ENCODE data around the gene FXYD1.
A peak's percentile ranks its signal among the peaks of the same experiment; 100 is the strongest.
"Not testable (repeated sequence)": the region's sequence is repeated elsewhere in the genome, so short reads cannot be mapped to it uniquely, and the experiment has no call there.

The FXYD1 gene

GRCh38 chr19:35138305-35138892 is at the start of gene FXYD1:
Gene FXYD1 (plus strand): TSS chr19:35138824. CDS start chr19:35140080, 1,256 bp downstream.
- no peak for DNase-seq (ENCODE audit: low read depth)
- peak within 1 kb of the TSS; percentile 22 for H3K4me3 ChIP-seq (ENCODE audit: low read depth, low read length)

DNA sequence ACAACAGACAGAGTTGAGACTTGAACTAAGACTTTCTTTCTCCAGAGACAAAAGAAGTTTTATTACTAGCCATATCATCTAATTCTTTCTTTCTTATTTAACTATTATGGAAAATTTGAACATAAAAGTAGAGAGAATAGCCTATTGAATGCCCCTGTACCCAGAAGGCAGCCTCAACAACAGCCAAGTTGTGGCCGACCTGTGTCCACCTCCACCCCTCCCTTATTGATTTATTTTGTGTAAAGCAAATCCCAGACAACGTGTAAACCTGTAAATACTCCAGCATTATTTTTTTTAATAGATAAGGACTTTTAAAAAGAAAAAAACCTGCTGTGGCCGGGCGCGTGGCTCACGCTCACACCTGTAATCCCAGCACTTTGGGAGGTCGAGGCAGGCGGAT is 49.1 kb upstream of the FXYD1 start:
- DNase-seq (ENCODE audit: low read depth) = no peak
- no peak overlapping the region for H3K4me3 ChIP-seq (ENCODE audit: low read depth, low read length)

GRCh38 chr19:35090160-35090505 is 48.5 kb upstream of the FXYD1 start:
- H3K4me3 ChIP-seq (ENCODE audit: low read depth, low read length) = no peak overlapping the region
- DNase-seq (ENCODE audit: low read depth) = no peak

DNA sequence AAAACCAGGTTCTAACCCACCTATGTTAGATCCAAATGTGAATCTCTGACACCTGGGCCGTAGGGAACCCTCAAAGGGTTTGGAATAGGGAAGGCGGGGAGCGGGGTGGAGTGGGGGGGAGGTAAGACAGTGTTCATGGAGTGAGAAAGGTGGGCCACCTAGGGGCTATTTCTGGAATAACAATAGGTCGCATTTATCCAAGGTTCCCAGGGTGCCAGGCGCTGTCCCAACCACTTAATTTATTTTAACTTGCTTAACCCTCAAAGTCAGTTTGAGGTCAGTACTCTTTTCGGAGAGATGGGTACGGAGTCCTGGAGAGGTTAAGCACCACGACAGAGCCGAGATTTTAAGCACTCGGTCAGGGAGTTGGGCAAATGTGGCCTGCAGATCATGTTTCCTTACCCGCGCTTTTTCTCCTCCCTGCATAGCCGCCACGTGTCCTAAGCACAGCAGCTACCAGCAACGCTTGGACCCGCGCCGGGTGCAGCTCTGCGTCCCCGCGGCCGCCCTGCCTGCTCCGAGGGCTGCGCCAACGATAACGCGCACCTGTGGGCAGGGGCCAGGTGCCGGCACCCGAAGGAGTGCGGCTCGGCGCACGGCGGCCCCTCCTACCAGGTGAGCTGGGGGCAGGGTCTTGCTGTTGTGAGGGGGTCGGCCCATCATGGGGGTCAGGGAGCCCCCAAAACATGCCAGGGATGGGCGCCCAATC is 48.0 kb upstream of the FXYD1 start:
- peak overlapping the region; percentile 22 for H3K4me3 ChIP-seq (ENCODE audit: low read depth, low read length)
- no peak for DNase-seq (ENCODE audit: low read depth)

DNA sequence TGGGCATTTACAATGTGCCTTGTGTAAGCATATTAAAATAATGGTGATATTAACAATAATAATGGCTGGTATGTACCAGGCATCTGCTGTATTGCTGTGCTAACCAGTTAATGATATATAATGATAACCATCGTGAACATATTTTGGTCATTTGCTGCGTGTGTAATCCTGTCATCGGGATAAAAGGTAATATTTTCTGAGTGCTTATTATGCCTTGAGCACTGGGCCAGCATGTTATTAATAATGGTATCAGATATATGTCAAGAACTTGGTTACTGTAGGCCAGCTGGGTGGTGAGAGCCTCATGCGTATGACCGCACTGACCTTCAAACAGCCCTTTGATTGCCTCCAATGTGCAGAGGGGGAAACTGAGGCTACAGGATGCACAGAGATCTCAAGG is 45.2 kb upstream of the FXYD1 start:
- H3K4me3 ChIP-seq (ENCODE audit: low read depth, low read length) = no peak overlapping the region
- no peak for DNase-seq (ENCODE audit: low read depth)

- H3K4me3 ChIP-seq (ENCODE audit: low read depth, low read length) = no peak overlapping the region
- no peak for DNase-seq (ENCODE audit: low read depth)
Observed at GRCh38 chr19:35093941-35094647, 44.5 kb upstream of the FXYD1 start.

GRCh38 chr19:35094656-35095055 is 44.0 kb upstream of the FXYD1 start:
- no peak for DNase-seq (ENCODE audit: low read depth)
- H3K4me3 ChIP-seq (ENCODE audit: low read depth, low read length) = no peak overlapping the region

DNA sequence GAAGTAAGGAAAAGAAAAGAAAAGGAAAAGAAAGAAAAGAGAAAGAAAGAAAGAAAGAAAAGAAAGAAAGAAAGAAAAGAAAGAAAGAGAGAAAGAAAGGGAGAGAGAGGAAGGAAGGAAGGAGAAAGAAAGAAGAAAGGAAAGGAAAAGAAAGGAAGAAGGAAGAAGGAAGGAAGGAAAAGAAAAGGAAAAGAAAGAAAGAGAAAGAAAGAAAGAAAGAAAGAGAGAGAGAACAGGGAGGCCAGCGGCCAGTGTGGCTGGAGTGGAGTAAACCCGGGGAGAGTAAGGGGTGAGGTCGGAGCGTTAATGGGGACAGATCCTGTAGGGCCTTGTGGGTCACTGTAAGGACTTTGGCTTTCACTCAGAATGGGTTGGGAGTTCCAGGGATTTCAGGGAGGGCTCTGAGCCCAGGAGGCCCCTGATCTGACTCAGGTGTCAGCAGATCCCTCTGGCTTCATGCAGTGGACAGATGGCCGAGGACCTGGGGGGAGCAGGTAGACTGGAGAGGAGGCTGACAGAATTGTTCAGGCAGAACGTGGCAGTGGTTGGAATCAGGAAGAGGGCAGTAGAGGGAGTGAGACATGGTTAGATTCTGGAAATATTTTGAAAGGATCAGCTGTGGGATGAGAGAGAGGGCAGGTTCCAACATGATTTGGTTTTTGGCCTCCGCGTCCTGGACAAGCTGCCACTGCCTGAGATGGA is 42.8 kb upstream of the FXYD1 start:
- H3K4me3 ChIP-seq (ENCODE audit: low read depth, low read length) = no peak overlapping the region
- no peak for DNase-seq (ENCODE audit: low read depth)

DNA sequence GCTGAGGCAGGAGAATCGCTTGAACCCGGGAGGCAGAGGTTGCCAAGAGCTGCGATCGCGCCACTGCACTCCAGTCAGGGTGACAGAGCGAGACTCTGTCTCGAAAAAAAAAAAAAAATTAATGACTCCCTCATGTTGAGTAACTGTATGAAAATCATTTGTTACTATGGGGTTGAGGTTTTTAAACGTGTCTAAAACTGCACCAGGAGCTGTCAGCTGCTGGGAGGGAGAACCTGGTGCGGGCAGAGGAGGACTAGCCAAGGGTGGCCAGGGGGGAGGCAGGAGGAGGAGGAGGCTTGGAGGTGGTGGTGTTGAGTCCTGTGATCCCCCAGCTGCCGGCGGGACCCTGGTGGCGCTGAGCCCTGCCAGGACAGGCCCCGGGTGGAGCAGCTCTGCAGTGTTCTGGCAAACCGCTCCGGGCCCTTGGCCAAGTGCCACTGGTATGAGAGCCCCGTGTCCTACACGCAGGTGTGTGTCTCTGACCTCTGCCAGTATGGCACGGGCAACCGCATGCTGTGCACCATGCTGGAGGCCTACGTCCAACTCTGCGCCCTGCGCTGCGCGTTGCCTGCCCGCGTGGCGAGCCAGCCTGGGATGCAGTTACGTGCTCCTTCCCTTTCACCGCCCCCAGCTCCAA is 40.1 kb upstream of the FXYD1 start:
- H3K4me3 ChIP-seq (ENCODE audit: low read depth, low read length) = no peak overlapping the region
- no peak for DNase-seq (ENCODE audit: low read depth)

DNA sequence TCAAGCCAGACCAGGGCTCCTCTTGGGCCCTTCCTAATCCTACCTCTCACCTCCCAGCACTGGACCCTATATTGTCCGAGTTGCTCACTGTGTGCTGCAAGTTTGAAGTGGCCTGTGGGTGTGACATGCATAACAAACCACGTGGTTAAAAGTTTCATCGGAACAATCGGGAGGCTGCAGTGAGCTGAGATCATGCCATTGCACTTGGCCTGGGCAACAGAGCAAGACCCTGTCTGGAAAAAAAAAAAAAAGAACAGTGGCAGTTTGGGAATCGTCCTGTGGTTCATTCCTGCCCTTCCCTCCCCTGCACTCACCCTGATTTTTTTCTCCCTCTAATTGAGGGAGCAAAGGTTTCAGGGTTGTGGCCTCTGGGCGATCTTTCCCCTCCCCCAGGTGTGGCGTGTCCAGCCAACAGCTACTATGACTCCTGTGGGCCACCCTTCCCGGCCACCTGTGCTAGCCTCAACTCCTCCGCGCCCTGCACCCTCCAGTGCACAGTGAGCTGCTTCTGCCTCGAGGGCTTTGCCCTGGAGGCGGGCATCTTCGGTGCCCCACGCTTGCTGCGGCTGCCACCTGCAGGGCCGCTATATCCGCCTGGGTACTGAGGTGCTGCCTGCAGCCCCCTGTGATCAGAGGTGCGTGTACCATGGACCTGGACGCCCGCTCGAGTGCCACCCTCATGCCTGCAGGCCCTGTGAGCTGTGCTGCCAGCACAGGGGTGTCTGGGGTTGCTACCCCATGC is 39.3 kb upstream of the FXYD1 start:
- no peak overlapping the region for H3K4me3 ChIP-seq (ENCODE audit: low read depth, low read length)
- DNase-seq (ENCODE audit: low read depth) = no peak

GRCh38 chr19:35099897-35100275 is 38.7 kb upstream of the FXYD1 start:
- no peak for DNase-seq (ENCODE audit: low read depth)
- H3K4me3 ChIP-seq (ENCODE audit: low read depth, low read length) = no peak overlapping the region

DNA sequence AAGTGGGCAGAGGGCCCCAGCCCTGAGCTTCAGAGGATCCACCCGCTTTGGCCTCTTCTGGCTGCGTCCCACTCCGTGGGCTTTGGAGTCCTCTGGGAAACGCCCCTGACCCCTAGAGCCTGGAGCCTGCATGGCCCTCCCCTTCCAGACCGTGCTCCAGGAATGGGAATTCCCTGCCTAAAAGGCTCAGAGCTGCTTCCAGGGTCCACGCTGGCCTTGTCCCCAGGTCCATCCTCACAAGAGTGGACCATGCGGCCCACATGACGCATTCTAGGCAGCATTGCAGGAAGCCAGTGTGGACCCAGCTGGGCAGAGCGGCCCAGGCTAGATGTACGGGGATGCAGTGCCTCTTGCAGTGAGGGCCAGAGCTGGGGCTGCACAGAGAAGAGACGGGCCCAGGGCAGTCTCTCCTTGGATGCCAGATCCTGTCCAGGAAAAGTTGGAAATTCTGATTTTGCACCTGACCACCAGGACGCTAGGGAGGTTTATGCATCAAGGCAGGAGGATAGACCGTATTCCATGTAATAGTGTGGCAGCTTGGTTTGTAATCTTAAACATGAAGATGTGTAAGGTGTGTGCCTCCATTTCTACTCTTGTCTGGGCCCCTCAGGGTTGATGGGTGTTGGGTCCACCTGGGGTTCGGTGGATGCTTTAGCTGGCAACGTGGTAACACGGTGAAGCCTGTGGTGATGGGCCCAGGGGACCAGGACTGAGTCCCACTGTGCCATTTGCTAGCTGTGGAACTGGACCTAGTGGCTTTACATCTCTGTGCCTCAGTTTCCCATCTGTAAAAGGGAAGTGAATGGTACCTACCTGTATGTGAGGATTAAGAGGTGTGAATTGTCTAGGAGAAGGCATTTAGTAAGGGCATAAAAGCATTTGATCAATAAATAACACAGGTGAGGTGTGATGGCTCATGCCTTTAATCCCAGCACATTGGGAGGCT is 37.8 kb upstream of the FXYD1 start:
- DNase-seq (ENCODE audit: low read depth) = no peak
- no peak overlapping the region for H3K4me3 ChIP-seq (ENCODE audit: low read depth, low read length)

- H3K4me3 ChIP-seq (ENCODE audit: low read depth, low read length); DNase-seq (ENCODE audit: low read depth): not testable (repeated sequence)
Observed at GRCh38 chr19:35101949-35102348, 36.7 kb upstream of the FXYD1 start.

GRCh38 chr19:35103614-35104013 is 35.0 kb upstream of the FXYD1 start:
- not testable (repeated sequence) for DNase-seq (ENCODE audit: low read depth); H3K4me3 ChIP-seq (ENCODE audit: low read depth, low read length)

GRCh38 chr19:35104361-35104760 is 34.3 kb upstream of the FXYD1 start:
- H3K4me3 ChIP-seq (ENCODE audit: low read depth, low read length) = no peak overlapping the region
- DNase-seq (ENCODE audit: low read depth) = no peak

DNA sequence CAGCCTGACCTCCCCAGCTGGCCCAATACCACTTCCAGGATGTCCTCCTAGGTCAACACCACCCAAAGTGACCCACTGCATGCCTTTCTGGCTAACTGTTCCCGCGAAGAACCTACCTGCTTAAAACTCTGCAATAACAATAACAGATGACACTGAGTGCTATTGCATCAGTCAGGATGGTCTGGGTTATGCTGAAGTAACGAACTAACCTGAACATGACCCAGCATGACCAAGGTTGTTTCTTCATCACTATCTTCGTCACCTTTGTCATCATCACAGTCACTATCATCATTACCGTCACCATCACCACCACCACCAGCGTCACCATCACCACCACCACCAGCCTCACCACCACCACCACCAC is 33.6 kb upstream of the FXYD1 start:
- no peak for DNase-seq (ENCODE audit: low read depth)
- H3K4me3 ChIP-seq (ENCODE audit: low read depth, low read length) = no peak overlapping the region

- no peak for DNase-seq (ENCODE audit: low read depth)
- H3K4me3 ChIP-seq (ENCODE audit: low read depth, low read length) = no peak overlapping the region
Observed at GRCh38 chr19:35105411-35106290, 33.0 kb upstream of the FXYD1 start.

- DNase-seq (ENCODE audit: low read depth) = no peak
- H3K4me3 ChIP-seq (ENCODE audit: low read depth, low read length) = no peak overlapping the region
Observed at GRCh38 chr19:35106291-35106583, 32.4 kb upstream of the FXYD1 start.
